ENCODE results near the gene PDCL2.

GRCh38 chr4:55524844-55525571, 67.0 kb downstream of the PDCL2 start:
- TF ChIP-seq GATA3 (IDR thresholded peaks at IDR 0.05; ENCODE audit: low read depth, low read length) (no peak), GATA2 (IDR thresholded peaks at IDR 0.05; ENCODE audit: low read depth, low read length) (no peak)
